GM21390 (cell line): ENCODE results near the gene TCF12.

Experiments
- ATAC-seq: cut with Tn5 transposase; IDR thresholded peaks from one replicate; pipeline ENCODE4 v1.9.1; 2021; ENCODE audit not compliant: unreplicated experiment

Gene TCF12

GRCh38 chr15:57205027-57205855 lies 286.8 kb downstream of the TCF12 start:
- no peak for ATAC-seq

- no peak for ATAC-seq
These were observed 287.6 kb downstream of the TCF12 start for GRCh38 chr15:57205996-57206395.

DNA sequence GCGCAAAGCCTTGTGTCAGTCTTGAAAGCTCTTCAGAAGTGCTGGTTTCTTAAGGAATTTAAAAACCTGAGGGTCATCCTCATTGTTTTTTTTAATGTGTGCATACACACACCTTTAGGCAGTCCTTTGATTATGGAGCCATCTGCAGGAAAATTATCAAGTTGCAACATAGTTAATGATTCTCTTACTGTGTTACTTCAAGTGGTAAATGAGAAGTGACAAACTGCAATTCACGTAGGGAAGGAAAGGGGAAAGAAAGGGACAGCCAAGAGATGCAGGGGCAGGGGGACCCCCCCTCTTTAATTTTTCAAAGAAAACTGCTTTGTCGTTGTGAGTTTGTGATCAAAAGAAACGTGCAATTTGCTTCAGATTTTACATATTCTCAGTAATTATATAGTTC lies 295.4 kb downstream of the TCF12 start:
- ATAC-seq = peak; percentile 60

- ATAC-seq = no peak
These were observed 296.9 kb downstream of the TCF12 start for GRCh38 chr15:57215326-57215725.

- no peak for ATAC-seq
These were observed 297.4 kb downstream of the TCF12 start for GRCh38 chr15:57215881-57216280.

DNA sequence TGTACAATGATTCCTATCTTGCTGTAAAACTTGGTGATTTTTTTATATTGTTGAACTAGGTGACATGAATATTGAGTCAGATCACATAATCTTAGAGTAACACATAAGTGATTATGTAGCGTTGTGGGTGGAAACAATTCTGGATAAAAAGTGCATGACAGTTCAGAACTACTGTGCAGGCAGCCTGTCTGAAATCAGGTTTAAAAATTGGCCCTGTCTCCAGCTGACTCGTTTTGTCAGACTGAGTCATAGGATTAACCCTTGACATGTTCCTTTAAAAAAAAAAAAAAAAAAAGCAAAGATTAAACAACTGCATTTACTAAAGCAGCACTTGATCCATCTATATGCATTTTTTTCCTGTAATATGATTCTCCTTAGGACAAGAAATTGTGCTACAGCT lies 297.8 kb downstream of the TCF12 start:
- ATAC-seq = no peak

- no peak for ATAC-seq
These were observed 299.5 kb downstream of the TCF12 start for GRCh38 chr15:57217778-57218598.

GRCh38 chr15:57218826-57219576 lies 300.6 kb downstream of the TCF12 start:
- ATAC-seq = no peak

- no peak for ATAC-seq
These were observed 301.8 kb downstream of the TCF12 start for GRCh38 chr15:57220205-57220604.

DNA sequence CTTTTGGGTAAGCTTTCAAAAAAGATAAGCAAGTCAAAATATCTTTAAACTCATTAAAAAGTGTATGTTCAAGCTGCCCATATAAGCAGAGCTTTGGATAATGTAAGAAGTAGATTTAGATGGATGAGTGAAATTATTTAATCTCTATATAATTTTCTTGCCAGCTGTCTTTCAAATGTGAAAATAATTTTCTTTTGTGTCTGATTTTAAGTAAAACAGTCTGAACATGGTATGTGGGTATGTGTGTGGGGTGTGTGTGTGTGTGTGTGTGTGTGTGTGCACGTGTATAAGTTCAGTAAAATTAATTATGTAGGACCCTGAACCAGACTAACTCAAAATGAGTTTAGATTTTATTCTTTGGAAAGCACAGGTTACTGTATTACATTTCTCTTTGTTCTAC lies 302.7 kb downstream of the TCF12 start:
- ATAC-seq = no peak

GRCh38 chr15:57223345-57223744 lies 304.9 kb downstream of the TCF12 start:
- ATAC-seq = no peak

DNA sequence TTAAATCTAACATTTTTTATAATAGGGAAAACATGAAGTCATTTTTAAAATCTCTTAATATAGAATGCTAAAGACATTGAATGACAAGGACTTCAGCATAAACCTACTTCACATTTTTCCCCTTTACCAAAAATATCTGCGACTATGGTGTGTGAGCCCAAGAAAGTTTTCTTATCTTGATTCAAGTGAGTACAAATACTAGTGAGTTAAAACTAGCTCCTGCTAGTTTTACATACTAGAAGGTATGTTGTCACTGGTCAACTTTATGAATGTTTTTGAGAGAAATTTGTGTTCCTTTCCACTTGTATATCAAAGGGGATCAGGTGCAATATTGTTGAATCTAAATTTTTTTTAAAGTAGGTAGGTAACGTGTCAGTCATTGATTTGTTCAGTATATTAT lies 305.4 kb downstream of the TCF12 start:
- no peak for ATAC-seq

- no peak for ATAC-seq
These were observed 306.2 kb downstream of the TCF12 start for GRCh38 chr15:57224664-57225063.

- no peak for ATAC-seq
These were observed 308.7 kb downstream of the TCF12 start for GRCh38 chr15:57227166-57227565.

GRCh38 chr15:57227899-57228298 lies 309.5 kb downstream of the TCF12 start:
- no peak for ATAC-seq

DNA sequence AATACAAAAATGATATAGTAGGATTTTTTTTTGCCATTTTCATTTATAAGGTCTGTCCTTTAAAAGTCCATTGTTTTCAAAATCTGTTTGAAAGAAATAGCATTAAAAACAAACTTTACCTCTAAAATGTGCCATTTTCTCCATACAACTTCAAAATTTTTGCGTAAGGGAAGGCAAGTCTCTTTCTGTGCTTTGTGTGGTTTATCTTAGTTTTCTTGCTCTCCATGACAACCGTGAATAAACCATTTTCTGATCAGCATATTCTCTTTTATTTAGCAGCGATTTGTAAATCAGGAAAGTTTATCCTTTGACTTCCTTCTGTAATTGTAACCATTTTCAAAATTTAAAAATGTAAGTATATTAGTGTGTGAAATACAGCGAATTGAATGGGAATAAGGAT lies 310.0 kb downstream of the TCF12 start:
- ATAC-seq = no peak

DNA sequence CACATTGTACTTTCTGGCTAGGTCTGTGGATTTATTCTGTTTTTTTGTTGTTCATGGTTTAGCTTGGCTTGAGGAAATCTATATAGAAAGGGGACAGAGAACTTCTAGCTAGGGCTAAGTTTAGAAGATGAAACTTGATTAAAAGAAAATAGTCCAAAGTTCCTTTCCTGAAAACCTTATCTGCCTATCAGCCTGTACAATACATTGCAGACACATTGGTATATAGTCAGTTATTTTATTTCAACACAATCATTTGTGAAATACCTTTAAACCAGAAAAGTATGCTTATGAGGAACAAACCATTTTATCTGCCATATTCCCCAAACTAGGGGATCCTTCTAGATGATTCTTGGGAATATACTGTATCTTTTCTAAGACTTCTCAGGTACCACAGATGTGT lies 310.6 kb downstream of the TCF12 start:
- no peak for ATAC-seq

DNA sequence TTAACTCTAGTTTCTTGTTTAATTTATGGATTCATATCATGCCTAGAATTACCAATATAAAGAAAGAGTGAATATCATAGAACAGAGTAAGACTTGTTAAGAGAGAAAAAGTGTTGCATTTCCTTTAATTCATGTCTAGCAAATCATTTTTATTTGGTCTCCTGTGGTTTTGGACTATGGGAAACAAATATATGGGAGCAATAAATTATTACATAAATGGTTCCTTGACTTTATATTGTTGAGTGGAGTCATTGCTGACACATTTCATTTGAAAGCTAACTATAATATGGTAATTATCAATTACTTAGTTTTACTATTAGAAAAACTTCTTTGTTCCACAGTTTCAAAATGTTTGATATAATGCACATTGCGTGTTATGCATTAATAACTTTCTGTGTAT lies 313.1 kb downstream of the TCF12 start:
- no peak for ATAC-seq

DNA sequence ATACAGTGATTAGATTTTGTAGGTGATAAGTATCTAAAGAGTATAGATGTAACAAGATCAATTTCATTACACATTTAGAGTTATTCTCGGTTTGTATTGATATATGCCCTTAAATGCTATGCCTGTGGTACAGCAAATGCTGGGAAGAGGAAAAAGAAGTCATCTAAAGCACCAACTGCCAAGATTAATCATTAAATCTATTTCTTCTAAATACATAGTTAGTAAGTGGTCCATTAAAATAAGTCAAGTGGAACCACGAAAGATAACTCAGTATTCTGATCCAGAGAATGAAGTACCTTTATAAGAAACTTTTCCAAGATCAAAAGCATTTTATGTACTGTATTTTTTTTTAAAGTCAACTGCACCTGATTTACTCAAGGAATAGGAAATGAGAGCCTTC lies 315.7 kb downstream of the TCF12 start:
- no peak for ATAC-seq

DNA sequence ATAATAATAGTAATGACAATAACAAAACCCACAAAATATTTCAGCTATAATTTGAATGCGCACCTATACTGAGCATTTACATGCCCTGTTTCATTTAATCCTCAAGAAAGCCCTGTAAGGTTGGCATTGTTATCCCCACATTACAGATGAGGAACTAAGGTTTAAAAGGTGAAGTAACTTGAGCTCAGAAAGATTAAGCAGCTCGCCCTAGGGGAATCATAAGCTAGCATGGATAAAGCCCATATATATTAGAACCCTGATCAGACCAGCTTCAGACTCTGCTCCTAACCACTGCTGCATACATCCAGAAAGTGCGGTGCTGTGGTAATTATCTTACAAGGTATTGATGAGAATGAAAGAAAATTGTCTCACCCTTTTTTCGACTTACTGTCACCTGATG lies 316.7 kb downstream of the TCF12 start:
- ATAC-seq = no peak

GRCh38 chr15:57235873-57236272 lies 317.4 kb downstream of the TCF12 start:
- ATAC-seq = no peak
